ENCODE measurements around the gene ACVR1B. TPM values are rescaled to one million over a fixed set of nuclear protein-coding genes. Genes with fewer than 3 reads are reported as not detected.

ACVR1B gene
- total and polyA plus RNA-seq, 9 of the 15 experiments (the other 6 are each of a cell fraction or from before 2014, with no cell fraction given): 0.97 to 15.1 (median 6.8) TPM

- TF ChIP-seq NR4A1 (CRISPR knock-in tag; IDR thresholded peaks at IDR 0.05): no peak
- TF ChIP-seq NR4A1 (tag; IDR thresholded peaks at IDR 0.05): no peak
- TF ChIP-seq MCM2 (IDR thresholded peaks at IDR 0.05; ENCODE audit: low read depth): no peak
- no peak for TF ChIP-seq RREB1 (CRISPR knock-in tag; IDR thresholded peaks at IDR 0.05)
- TF ChIP-seq DNMT1 (IDR thresholded peaks at IDR 0.05): no peak
- TF ChIP-seq CEBPG (CRISPR knock-in tag; IDR thresholded peaks at IDR 0.05): no peak
- TF ChIP-seq CEBPG (tag; conservative IDR thresholded peaks at IDR 0.05 in 1 of 2, IDR thresholded peaks at IDR 0.05 in 1 of 2): peak; percentile 46 to 58; a peak in 3 of 4 replicates
- TF ChIP-seq ZFP1 (CRISPR knock-in tag; IDR thresholded peaks at IDR 0.05): no peak
- TF ChIP-seq ADNP (tag; IDR thresholded peaks at IDR 0.05): no peak
- peak; percentile 13; the same call in 1 of the 2 replicates for TF ChIP-seq ESRRA (IDR thresholded peaks at IDR 0.05; ENCODE audit: borderline replicate concordance, low read depth)
- TF ChIP-seq MECOM (CRISPR knock-in tag; IDR thresholded peaks at IDR 0.05): 0 out of 2 replicates have a peak, but pooled peaks have one; percentile 8
- no peak for TF ChIP-seq ETV5 (CRISPR knock-in tag; IDR thresholded peaks at IDR 0.05; ENCODE audit: low read depth)
- TF ChIP-seq TEAD4 (IDR thresholded peaks at IDR 0.05; ENCODE audit: low read length): peak; percentile 28; the same call in 1 of the 2 replicates
- TF ChIP-seq TEAD4 (CRISPR knock-in tag; IDR thresholded peaks at IDR 0.05; ENCODE audit: borderline replicate concordance): no peak
- no peak for TF ChIP-seq SMC3 (conservative IDR thresholded peaks at IDR 0.05; ENCODE audit: insufficient read depth, low read depth, low read length)
- TF ChIP-seq HMGN3 (IDR thresholded peaks at IDR 0.05; ENCODE audit: borderline replicate concordance, extremely low read depth, insufficient read length, low read depth, low read length): no peak
- no peak for TF ChIP-seq POLR3A (IDR thresholded peaks at IDR 0.05; ENCODE audit: borderline replicate concordance, extremely low read depth, insufficient read depth, insufficient read length)
- peak; percentile 3 for TF ChIP-seq MEIS2 (IDR thresholded peaks at IDR 0.05; ENCODE audit: partially characterized antibody)
- TF ChIP-seq DACH1 (IDR thresholded peaks at IDR 0.05; ENCODE audit: partially characterized antibody): peak; percentile 68
- TF ChIP-seq ZNF324 (CRISPR knock-in tag; IDR thresholded peaks at IDR 0.05): no peak
- TF ChIP-seq CBX5 (IDR thresholded peaks at IDR 0.05; ENCODE audit: borderline replicate concordance, low read depth): no peak
- TF ChIP-seq STAT5B (CRISPR knock-in tag; IDR thresholded peaks at IDR 0.05): no peak
Measured at GRCh38 chr12:51904951-51905470, 46.5 kb upstream of the ACVR1B start (continued).
